Bronchial epithelial cell (primary cell): Measurements from ENCODE around the gene GJA3. TPM values are rescaled to one million over a fixed set of nuclear protein-coding genes. Genes with fewer than 3 reads are reported as not detected.

ENCODE experiments used
- DNase-seq: peaks from one replicate; pipeline ENCODE4 v3.0.0-alpha.2; 2010; ENCODE audit warnings: low read depth
- FAIRE-seq: peaks from 2 replicates; lab custom pipeline; 2011; peaks lifted over from hg19 to GRCh38; lab: Jason Lieb, UNC
- H3K27me3 ChIP-seq: 2 replicates; pipeline ENCODE4 v1.5.1; 2011; ENCODE audit warnings: low read length; ENCODE audit not compliant: control insufficient read depth, insufficient read depth
- H3K36me3 ChIP-seq: 2 replicates; pipeline ENCODE4 v1.5.1; 2011; ENCODE audit warnings: low read length; ENCODE audit not compliant: control insufficient read depth, insufficient read depth
- H3K4me3 ChIP-seq: 2 replicates; pipeline ENCODE4 v1.5.1; 2011; ENCODE audit warnings: mild to moderate bottlenecking, low read depth, low read length, control low read depth
- CTCF ChIP-seq: IDR thresholded peaks from 2 replicates; pipeline ENCODE4 v1.5.1; 2011; ENCODE audit warnings: mild to moderate bottlenecking, moderate library complexity, low read length, control low read depth, inconsistent platforms; ENCODE audit not compliant: insufficient read depth, severe bottlenecking
- total RNA-seq: library from RNA; depleted of rRNA; stranded (reverse); fragments of >200 nt; gene quantifications from 2 replicates; pipeline ENCODE4 v1.2.1, GENCODE V29; 2014

Gene GJA3
- total RNA-seq, 1 donor from 2014 or later, result 0.26 TPM

GRCh38 chr13:20121159-20121525 is 39.7 kb downstream of the GJA3 start:
- no peak for DNase-seq
- no peaks in the 10 kb centered on the region for H3K27me3 ChIP-seq
- no peak for FAIRE-seq
- no peaks in the 10 kb centered on the region for H3K36me3 ChIP-seq
- TF ChIP-seq CTCF, result no peak
- H3K4me3 ChIP-seq, result no peak overlapping the region

- Histone ChIP-seq H3K4me3 (no peak overlapping the region), H3K36me3 (no peaks in the 10 kb centered on the region), H3K27me3 (no peaks in the 10 kb centered on the region)
- DNase-seq (no peak), FAIRE-seq (no peak)
- no peak for TF ChIP-seq CTCF
Measured at GRCh38 chr13:20119960-20120359, 40.9 kb downstream of the GJA3 start.

- H3K4me3 ChIP-seq, result peak overlapping the region; percentile 61
- no peaks in the 10 kb centered on the region for H3K27me3 ChIP-seq
- TF ChIP-seq CTCF, result no peak
- DNase-seq (no peak), FAIRE-seq (no peak)
- no peaks in the 10 kb centered on the region for H3K36me3 ChIP-seq
Measured at GRCh38 chr13:20118268-20119140, 42.3 kb downstream of the GJA3 start.

GRCh38 chr13:20116213-20116612 is 44.6 kb downstream of the GJA3 start:
- no peak for TF ChIP-seq CTCF
- Histone ChIP-seq H3K27me3 (no peaks in the 10 kb centered on the region), H3K36me3 (no peaks in the 10 kb centered on the region), H3K4me3 (no peak overlapping the region)
- DNase-seq (no peak), FAIRE-seq (no peak)

- no peak for TF ChIP-seq CTCF
Measured at GRCh38 chr13:20114066-20114610, 46.7 kb downstream of the GJA3 start.

GRCh38 chr13:20109037-20109436 is 51.8 kb downstream of the GJA3 start:
- H3K27me3 ChIP-seq, result peaks cover 2% of the 10 kb centered on the region
- TF ChIP-seq CTCF, result no peak
- no peaks in the 10 kb centered on the region for H3K36me3 ChIP-seq
- FAIRE-seq, result no peak
- H3K4me3 ChIP-seq, result no peak overlapping the region
- no peak for DNase-seq

More at GRCh38 chr13:20114066-20114610, 46.7 kb downstream of the GJA3 start:
- H3K4me3 ChIP-seq, result no peak overlapping the region
- H3K36me3 ChIP-seq, result no peaks in the 10 kb centered on the region
- no peak for FAIRE-seq
- DNase-seq, result no peak
- H3K27me3 ChIP-seq, result no peaks in the 10 kb centered on the region
